ENCODE data around the gene IFI6. TPM values are rescaled to one million over a fixed set of nuclear protein-coding genes. Genes with fewer than 3 reads are reported as not detected.
A peak's percentile ranks its signal among the peaks of the same experiment; 100 is the strongest.

IFI6 gene
- total and polyA plus RNA-seq, 2 of the 8 experiments (the other 6 are each of a cell fraction or from before 2014, with no cell fraction given), result 6.1 to 13.2 TPM

DNA sequence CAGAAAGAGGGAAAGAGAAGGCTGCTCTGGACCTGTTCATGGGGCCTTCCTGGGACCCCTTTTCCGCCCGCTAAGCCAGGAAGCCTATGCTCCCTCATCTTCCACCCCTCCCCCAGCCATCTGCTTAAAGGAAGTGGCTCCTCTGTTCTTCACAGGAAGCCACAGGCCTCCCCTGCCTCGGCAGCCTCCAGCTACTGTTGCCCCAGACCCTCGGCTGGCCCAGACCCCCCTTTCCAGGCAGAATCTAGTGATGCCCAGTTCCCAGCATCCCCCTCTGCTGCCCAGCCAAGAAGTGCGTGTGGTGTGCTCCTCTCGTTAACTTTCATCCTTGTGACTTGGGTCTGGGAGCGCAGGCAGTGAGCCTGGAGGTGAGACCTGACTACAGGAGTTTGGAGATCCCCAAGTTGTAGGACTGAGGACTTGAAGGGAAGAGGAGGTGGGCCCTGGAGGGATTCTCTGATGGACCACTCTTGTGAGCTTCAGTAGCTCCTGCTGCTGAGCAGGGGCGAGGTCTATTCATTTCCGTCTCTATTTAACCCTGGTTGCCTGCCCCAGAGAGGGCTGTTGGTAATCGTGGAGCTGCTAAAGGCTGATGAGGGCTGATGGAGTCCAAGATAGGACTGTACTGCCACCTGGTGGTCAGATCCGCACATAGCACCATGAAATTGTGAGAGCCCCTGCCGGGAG is 9.1 kb downstream of the IFI6 start (continued):
- TF ChIP-seq, protein P1, sequence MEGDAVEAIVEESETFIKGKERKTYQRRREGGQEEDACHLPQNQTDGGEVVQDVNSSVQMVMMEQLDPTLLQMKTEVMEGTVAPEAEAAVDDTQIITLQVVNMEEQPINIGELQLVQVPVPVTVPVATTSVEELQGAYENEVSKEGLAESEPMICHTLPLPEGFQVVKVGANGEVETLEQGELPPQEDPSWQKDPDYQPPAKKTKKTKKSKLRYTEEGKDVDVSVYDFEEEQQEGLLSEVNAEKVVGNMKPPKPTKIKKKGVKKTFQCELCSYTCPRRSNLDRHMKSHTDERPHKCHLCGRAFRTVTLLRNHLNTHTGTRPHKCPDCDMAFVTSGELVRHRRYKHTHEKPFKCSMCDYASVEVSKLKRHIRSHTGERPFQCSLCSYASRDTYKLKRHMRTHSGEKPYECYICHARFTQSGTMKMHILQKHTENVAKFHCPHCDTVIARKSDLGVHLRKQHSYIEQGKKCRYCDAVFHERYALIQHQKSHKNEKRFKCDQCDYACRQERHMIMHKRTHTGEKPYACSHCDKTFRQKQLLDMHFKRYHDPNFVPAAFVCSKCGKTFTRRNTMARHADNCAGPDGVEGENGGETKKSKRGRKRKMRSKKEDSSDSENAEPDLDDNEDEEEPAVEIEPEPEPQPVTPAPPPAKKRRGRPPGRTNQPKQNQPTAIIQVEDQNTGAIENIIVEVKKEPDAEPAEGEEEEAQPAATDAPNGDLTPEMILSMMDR (IDR thresholded peaks at IDR 0.05; ENCODE audit: control extremely low read depth in 1 of 3, insufficient read depth in 1 of 3, low read depth in 1 of 3, low read length in 3 of 3), result peak; percentile 74 to 91 (median 88)
- no peak for TF ChIP-seq BACH1 (IDR thresholded peaks at IDR 0.05; ENCODE audit: low read length)

All from H1 (cell line).